ENCODE results near the gene MRPS18A. TPM values are rescaled to one million over a fixed set of nuclear protein-coding genes. Genes with fewer than 3 reads are reported as not detected.
A peak's percentile ranks its signal among the peaks of the same experiment; 100 is the strongest.

Gene MRPS18A
- 100 to 1,000 TPM in 1 of 4 donors, 10 to 100 TPM in 3; 51.2 to 107 (median 65.1) TPM for polyA plus RNA-seq
- long read RNA-seq, donor 1, transcript MRPS18A-202 (6 exons, 1,062 nt): major isoform, 92 of 95 reads
- long read RNA-seq, donor 1, partial matches to known transcripts: 0 of 95 reads
- long read RNA-seq, donor 1, other reads (novel, unspliced or antisense): 0 of 95 reads
- long read RNA-seq, donor 2, transcript MRPS18A-202 (6 exons, 1,062 nt): major isoform, 7 of 7 reads
- long read RNA-seq, donor 2, partial matches to known transcripts: 0 of 7 reads
- long read RNA-seq, donor 2, other reads (novel, unspliced or antisense): 0 of 7 reads
- long read RNA-seq, donor 3, transcript MRPS18A-202 (6 exons, 1,062 nt): major isoform, 17 of 18 reads
- long read RNA-seq, donor 3, partial matches to known transcripts: 0 of 18 reads
- long read RNA-seq, donor 3, other reads (novel, unspliced or antisense): 0 of 18 reads
- long read RNA-seq, donor 4, partial matches to known transcripts: 0 of 2 reads
- long read RNA-seq, donor 4, other reads (novel, unspliced or antisense): 0 of 2 reads
- long read RNA-seq, donor 5, transcript MRPS18A-202 (6 exons, 1,062 nt): major isoform, 7 of 7 reads
- long read RNA-seq, donor 5, partial matches to known transcripts: 0 of 7 reads
- long read RNA-seq, donor 5, other reads (novel, unspliced or antisense): 0 of 7 reads
- long read RNA-seq, donor 6, transcript MRPS18A-202 (6 exons, 1,062 nt): major isoform, 20 of 20 reads
- long read RNA-seq, donor 6, partial matches to known transcripts: 0 of 20 reads
- long read RNA-seq, donor 6, other reads (novel, unspliced or antisense): 0 of 20 reads
- long read RNA-seq, donor 7, transcript MRPS18A-202 (6 exons, 1,062 nt): major isoform, 46 of 50 reads
- long read RNA-seq, donor 7, partial matches to known transcripts: 0 of 50 reads
- long read RNA-seq, donor 7, other reads (novel, unspliced or antisense): 0 of 50 reads
- long read RNA-seq, donor 8, partial matches to known transcripts: 0 of 4 reads
- long read RNA-seq, donor 8, other reads (novel, unspliced or antisense): 0 of 4 reads
- long read RNA-seq, donor 9, transcript MRPS18A-202 (6 exons, 1,062 nt): major isoform, 11 of 11 reads
- long read RNA-seq, donor 9, partial matches to known transcripts: 0 of 11 reads
- long read RNA-seq, donor 9, other reads (novel, unspliced or antisense): 0 of 11 reads
- long read RNA-seq, donor 10, transcript MRPS18A-202 (6 exons, 1,062 nt): major isoform, 35 of 39 reads
- long read RNA-seq, donor 10, partial matches to known transcripts: 0 of 39 reads
- long read RNA-seq, donor 10, other reads (novel, unspliced or antisense): 0 of 39 reads

DNA sequence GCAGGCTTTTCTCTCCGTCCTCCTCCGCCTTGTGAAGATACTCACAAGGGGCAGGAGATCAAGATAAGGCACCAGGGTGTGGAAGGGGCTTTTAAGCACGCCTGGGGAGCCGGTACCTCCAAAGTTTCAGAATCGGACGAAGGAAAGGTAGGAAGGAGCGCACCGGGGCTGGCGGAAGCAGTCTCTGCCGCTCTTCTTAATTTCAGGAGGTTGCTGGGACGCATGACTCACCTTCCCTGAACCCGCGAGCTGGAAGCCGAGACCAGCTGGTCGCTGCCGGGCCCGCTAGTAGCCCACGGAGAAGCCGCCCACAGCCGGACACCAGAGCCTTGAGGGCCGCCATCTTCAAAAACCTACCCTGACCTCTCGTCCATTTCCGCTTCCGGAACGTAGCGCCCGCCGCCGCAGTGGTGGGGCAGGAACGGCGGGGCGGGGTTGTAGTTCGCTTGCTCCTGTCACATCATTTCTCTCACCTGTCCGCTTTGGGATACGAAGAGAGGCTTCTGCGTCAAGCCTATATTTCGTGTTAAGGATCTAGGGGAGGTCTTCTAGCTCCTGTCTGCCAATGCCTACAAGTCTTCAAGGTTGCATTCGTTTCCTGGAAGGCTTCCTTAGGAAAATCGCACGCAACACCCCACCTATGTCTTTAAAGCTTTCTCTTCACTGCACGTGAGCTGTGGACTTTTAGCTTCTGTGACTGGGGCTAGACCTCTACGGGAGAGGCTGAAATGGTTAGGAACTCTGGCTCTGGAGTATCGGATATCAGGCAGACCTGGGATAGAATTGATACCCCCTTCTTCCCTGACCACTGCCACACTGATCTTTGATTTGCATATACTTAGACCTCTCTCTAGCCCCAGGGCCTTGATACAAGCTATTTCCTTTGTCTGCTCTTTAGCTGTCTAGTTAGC lies at the start of gene MRPS18A:
MRPS18A (minus strand) TSS at position 355 of the 911 bp plus-strand sequence; CDS start at position 343, 12 bp downstream.
- Histone ChIP-seq H3K27me3 (ENCODE audit: control insufficient read depth in 3 of 3, insufficient read depth in 3 of 3, low read length in 3 of 3) (no peaks in the 10 kb centered on the region), H3K36me3 (ENCODE audit: control insufficient read depth in 3 of 3, insufficient read depth in 2 of 3, low read depth in 1 of 3, low read length in 3 of 3) (peaks cover 0 to 4% (median 3%) of the 10 kb centered on the region in 3 donors), H3K27ac (ENCODE audit: low read depth in 1 of 3, low read length in 2 of 3) (peak within 1 kb of the TSS; percentile 43 to 90 (median 81)), H3K4me3 (ENCODE audit: low read depth in 1 of 3, low read length in 3 of 3) (peak within 1 kb of the TSS; percentile 77 to 96 (median 84)), H3K9me3 (ENCODE audit: control insufficient read depth in 2 of 2, insufficient read depth in 1 of 2, low read depth in 1 of 2, low read length in 1 of 2) (no peaks in the 10 kb centered on the region), H3K4me1 (ENCODE audit: control insufficient read depth in 3 of 3, insufficient read depth in 2 of 3, low read depth in 1 of 3, low read length in 2 of 3) (peaks cover 6 to 19% (median 18%) of the 10 kb centered on the region in 3 donors)
- FAIRE-seq: no peak
- WGBS, 3 donors: 7 to 9% (median 8%) methylated on average over 43 of the region's 43 CpGs
- peak; percentile 90 to 93 for DNase-seq

DNA sequence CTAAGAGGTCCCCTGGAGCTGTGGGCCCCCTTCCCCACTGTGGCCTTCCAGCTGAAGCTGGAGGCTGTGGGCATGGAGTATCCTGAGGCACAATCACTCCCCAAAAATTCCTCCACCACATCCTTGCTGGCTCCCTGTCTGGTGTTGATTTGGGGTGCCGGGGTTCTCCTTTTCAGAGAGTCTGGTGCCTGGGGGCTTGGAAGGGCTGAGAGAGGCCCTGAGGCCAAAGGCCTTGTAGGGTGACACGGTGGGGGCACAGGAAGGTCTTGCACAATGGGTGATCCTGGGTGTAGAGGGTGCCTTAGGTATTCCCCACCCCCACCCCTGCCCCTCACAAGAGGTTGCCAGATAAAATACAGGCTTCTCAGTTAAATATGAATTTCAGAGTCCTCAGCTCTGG lies 49.3 kb upstream of the MRPS18A start:
- FAIRE-seq: no peak
- Histone ChIP-seq H3K27me3 (ENCODE audit: control insufficient read depth in 3 of 3, insufficient read depth in 3 of 3, low read length in 3 of 3) (no peaks in the 10 kb centered on the region), H3K4me3 (ENCODE audit: low read depth in 1 of 3, low read length in 3 of 3) (no peak overlapping the region), H3K36me3 (ENCODE audit: control insufficient read depth in 3 of 3, insufficient read depth in 2 of 3, low read depth in 1 of 3, low read length in 3 of 3) (no peaks in the 10 kb centered on the region), H3K27ac (ENCODE audit: low read depth in 1 of 3, low read length in 2 of 3) (no peak overlapping the region), H3K4me1 (ENCODE audit: control insufficient read depth in 3 of 3, insufficient read depth in 2 of 3, low read depth in 1 of 3, low read length in 2 of 3) (peaks cover 0 to 19% (median 0%) of the 10 kb centered on the region in 3 donors), H3K9me3 (ENCODE audit: control insufficient read depth in 2 of 2, insufficient read depth in 1 of 2, low read depth in 1 of 2, low read length in 1 of 2) (peaks cover 0 to 7% of the 10 kb centered on the region in 2 donors)
- DNase-seq: no peak
- 78 to 82% (median 79%) methylated on average over 2 of the region's 2 CpGs for WGBS, 3 donors

DNA sequence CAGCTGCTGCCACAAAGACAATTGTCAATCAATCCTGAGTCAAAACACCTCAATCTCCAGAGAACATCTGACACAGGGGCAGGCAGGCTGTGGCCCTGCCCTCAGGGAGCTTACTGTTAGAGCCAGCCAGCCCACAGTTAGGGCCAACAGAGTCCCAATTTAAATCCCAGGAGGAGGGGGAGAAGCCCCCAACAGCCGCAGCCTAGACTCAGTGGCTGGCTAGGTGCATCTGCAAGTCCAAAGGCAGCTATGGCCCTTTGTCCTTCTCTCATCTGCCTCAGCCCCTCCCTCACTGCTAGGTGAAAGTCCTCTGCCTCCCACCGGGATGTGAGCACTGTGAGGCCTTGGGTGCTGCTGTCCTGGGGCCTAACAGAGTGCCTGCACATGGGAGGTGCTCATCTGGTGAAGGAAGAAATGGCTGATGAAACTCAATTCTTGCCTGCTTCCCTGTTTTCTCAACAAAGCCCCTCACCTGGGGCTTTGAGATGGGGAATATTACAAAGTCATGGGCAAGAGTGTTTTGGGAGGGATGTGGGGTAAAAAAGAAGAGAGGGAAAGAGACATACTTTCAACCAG lies 48.7 kb upstream of the MRPS18A start:
- 38 to 81% (median 67%) methylated on average over 2 of the region's 2 CpGs for WGBS, 3 donors
- Histone ChIP-seq H3K27ac (ENCODE audit: low read depth in 1 of 3, low read length in 2 of 3) (no peak overlapping the region), H3K4me3 (ENCODE audit: low read depth in 1 of 3, low read length in 3 of 3) (no peak overlapping the region), H3K36me3 (ENCODE audit: control insufficient read depth in 3 of 3, insufficient read depth in 2 of 3, low read depth in 1 of 3, low read length in 3 of 3) (no peaks in the 10 kb centered on the region), H3K27me3 (ENCODE audit: control insufficient read depth in 3 of 3, insufficient read depth in 3 of 3, low read length in 3 of 3) (no peaks in the 10 kb centered on the region), H3K9me3 (ENCODE audit: control insufficient read depth in 2 of 2, insufficient read depth in 1 of 2, low read depth in 1 of 2, low read length in 1 of 2) (peaks cover 0 to 7% of the 10 kb centered on the region in 2 donors), H3K4me1 (ENCODE audit: control insufficient read depth in 3 of 3, insufficient read depth in 2 of 3, low read depth in 1 of 3, low read length in 2 of 3) (peaks cover 0 to 19% (median 0%) of the 10 kb centered on the region in 3 donors)
- DNase-seq: peak in 1 of 2 donors; percentile 70
- FAIRE-seq: no peak

GRCh38 chr6:43735642-43736199 lies 48.1 kb upstream of the MRPS18A start:
- H3K9me3 ChIP-seq (ENCODE audit: control insufficient read depth in 2 of 2, insufficient read depth in 1 of 2, low read depth in 1 of 2, low read length in 1 of 2): peaks cover 0 to 7% of the 10 kb centered on the region in 2 donors
- FAIRE-seq (no peak), DNase-seq (no peak)
- no peak overlapping the region for H3K27ac ChIP-seq (ENCODE audit: low read depth in 1 of 3, low read length in 2 of 3)
- no peak overlapping the region for H3K4me3 ChIP-seq (ENCODE audit: low read depth in 1 of 3, low read length in 3 of 3)
- H3K27me3 ChIP-seq (ENCODE audit: control insufficient read depth in 3 of 3, insufficient read depth in 3 of 3, low read length in 3 of 3): no peaks in the 10 kb centered on the region
- no peaks in the 10 kb centered on the region for H3K36me3 ChIP-seq (ENCODE audit: control insufficient read depth in 3 of 3, insufficient read depth in 2 of 3, low read depth in 1 of 3, low read length in 3 of 3)
- 88 to 98% (median 89%) methylated on average over 2 of the region's 2 CpGs for WGBS, 3 donors
- H3K4me1 ChIP-seq (ENCODE audit: control insufficient read depth in 3 of 3, insufficient read depth in 2 of 3, low read depth in 1 of 3, low read length in 2 of 3): peaks cover 0 to 19% (median 0%) of the 10 kb centered on the region in 3 donors

DNA sequence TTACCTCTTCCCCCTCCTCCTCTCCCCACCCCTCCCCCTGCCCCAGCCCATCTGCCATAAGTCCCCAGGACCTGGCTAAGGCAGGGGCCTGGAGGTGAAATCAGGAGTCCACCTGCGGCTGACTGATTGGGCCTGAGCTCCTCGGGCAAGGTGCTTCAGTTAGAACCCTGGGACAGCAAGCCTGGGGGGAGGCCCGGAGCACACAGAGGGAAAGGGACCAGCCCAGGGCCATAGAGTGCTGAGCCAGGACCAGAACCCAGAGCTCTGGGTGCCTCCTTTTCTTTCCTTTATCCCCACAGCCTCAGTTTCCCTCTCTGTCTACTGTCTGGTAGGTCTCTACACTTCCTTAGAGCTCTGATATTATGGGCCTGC lies 46.7 kb upstream of the MRPS18A start:
- Histone ChIP-seq H3K27ac (ENCODE audit: low read depth in 1 of 3, low read length in 2 of 3) (no peak overlapping the region), H3K36me3 (ENCODE audit: control insufficient read depth in 3 of 3, insufficient read depth in 2 of 3, low read depth in 1 of 3, low read length in 3 of 3) (no peaks in the 10 kb centered on the region), H3K4me1 (ENCODE audit: control insufficient read depth in 3 of 3, insufficient read depth in 2 of 3, low read depth in 1 of 3, low read length in 2 of 3) (peaks cover 0 to 19% (median 0%) of the 10 kb centered on the region in 3 donors), H3K9me3 (ENCODE audit: control insufficient read depth in 2 of 2, insufficient read depth in 1 of 2, low read depth in 1 of 2, low read length in 1 of 2) (peaks cover 0 to 15% of the 10 kb centered on the region in 2 donors), H3K27me3 (ENCODE audit: control insufficient read depth in 3 of 3, insufficient read depth in 3 of 3, low read length in 3 of 3) (no peaks in the 10 kb centered on the region), H3K4me3 (ENCODE audit: low read depth in 1 of 3, low read length in 3 of 3) (no peak overlapping the region)
- 77 to 93% (median 87%) methylated on average over 3 of the region's 3 CpGs for WGBS, 3 donors
- no peak for DNase-seq
- FAIRE-seq: no peak

GRCh38 chr6:43733471-43734293 lies 46.1 kb upstream of the MRPS18A start:
- WGBS, 3 donors: 42 to 43% (median 43%) methylated on average over 10 of the region's 10 CpGs
- no peaks in the 10 kb centered on the region for H3K27me3 ChIP-seq (ENCODE audit: control insufficient read depth in 3 of 3, insufficient read depth in 3 of 3, low read length in 3 of 3)
- no peak overlapping the region for H3K27ac ChIP-seq (ENCODE audit: low read depth in 1 of 3, low read length in 2 of 3)
- H3K9me3 ChIP-seq (ENCODE audit: control insufficient read depth in 2 of 2, insufficient read depth in 1 of 2, low read depth in 1 of 2, low read length in 1 of 2): peaks cover 0 to 15% of the 10 kb centered on the region in 2 donors
- peaks cover 0 to 19% (median 2%) of the 10 kb centered on the region in 3 donors for H3K4me1 ChIP-seq (ENCODE audit: control insufficient read depth in 3 of 3, insufficient read depth in 2 of 3, low read depth in 1 of 3, low read length in 2 of 3)
- FAIRE-seq (no peak), DNase-seq (no peak)
- H3K4me3 ChIP-seq (ENCODE audit: low read depth in 1 of 3, low read length in 3 of 3): no peak overlapping the region
- H3K36me3 ChIP-seq (ENCODE audit: control insufficient read depth in 3 of 3, insufficient read depth in 2 of 3, low read depth in 1 of 3, low read length in 3 of 3): no peaks in the 10 kb centered on the region

Measured in small intestine (tissue), 16 donors.